ENCODE data around the gene ZBTB8A. TPM values are rescaled to one million over a fixed set of nuclear protein-coding genes. Genes with fewer than 3 reads are reported as not detected.

ZBTB8A gene
- total and polyA plus RNA-seq, 12 donors = 1.3 to 8.3 (median 4.7) TPM

- WGBS, 4 donors = 67 to 74% (median 72%) methylated on average over 4 of the region's 4 CpGs
- intact Hi-C loops (cut with DNase I) = no loop called here
- no peaks in the 10 kb centered on the region for H3K36me3 ChIP-seq (replicated peaks in 1 of 2)
- no peak overlapping the region for H3K4me3 ChIP-seq
- H3K4me1 ChIP-seq (replicated peaks in 1 of 2) = peaks cover 0 to 4% of the 10 kb centered on the region in 2 donors
- no peak for DNase-seq
- no peak for TF ChIP-seq POLR2A (IDR thresholded peaks at IDR 0.05)
- TF ChIP-seq CTCF (IDR thresholded peaks at IDR 0.05) = no peak
- H3K9me3 ChIP-seq (replicated peaks in 1 of 3) = no peaks in the 10 kb centered on the region
- H3K27ac ChIP-seq = no peak overlapping the region
- no peaks in the 10 kb centered on the region for H3K27me3 ChIP-seq
These were observed 5.4 kb upstream of the ZBTB8A start for GRCh38 chr1:32533792-32534327.

- H3K4me3 ChIP-seq = no peak overlapping the region
- TF ChIP-seq POLR2A (IDR thresholded peaks at IDR 0.05) = no peak
- TF ChIP-seq CTCF (IDR thresholded peaks at IDR 0.05) = no peak
- H3K4me1 ChIP-seq (replicated peaks in 1 of 2) = peaks cover 0 to 13% of the 10 kb centered on the region in 2 donors
- no peaks in the 10 kb centered on the region for H3K27me3 ChIP-seq
- no peaks in the 10 kb centered on the region for H3K9me3 ChIP-seq (replicated peaks in 1 of 3)
- H3K36me3 ChIP-seq (replicated peaks in 1 of 2) = no peaks in the 10 kb centered on the region
- intact Hi-C loops (cut with DNase I) = no loop called here
- 69 to 76% (median 73%) methylated on average over 4 of the region's 4 CpGs for WGBS, 4 donors
- no peak for DNase-seq
- H3K27ac ChIP-seq = no peak overlapping the region
These were observed 3.1 kb upstream of the ZBTB8A start for GRCh38 chr1:32536117-32536516.

- no peak for TF ChIP-seq POLR2A (IDR thresholded peaks at IDR 0.05)
- TF ChIP-seq CTCF (IDR thresholded peaks at IDR 0.05) = no peak
- no peaks in the 10 kb centered on the region for H3K36me3 ChIP-seq (replicated peaks in 1 of 2)
- intact Hi-C loops (cut with DNase I) = no loop called here
- no peak overlapping the region for H3K27ac ChIP-seq
- WGBS, 4 donors = 83 to 88% (median 84%) methylated on average over 3 of the region's 3 CpGs
- no peak overlapping the region for H3K4me3 ChIP-seq
- H3K4me1 ChIP-seq (replicated peaks in 1 of 2) = peaks cover 0 to 13% of the 10 kb centered on the region in 2 donors
- H3K9me3 ChIP-seq (replicated peaks in 1 of 3) = no peaks in the 10 kb centered on the region
- no peak for DNase-seq
- no peaks in the 10 kb centered on the region for H3K27me3 ChIP-seq
These were observed 2.5 kb upstream of the ZBTB8A start for GRCh38 chr1:32536764-32537163.

- peak overlapping the region in 3 of 5 donors; percentile 63 to 87 (median 76) for H3K27ac ChIP-seq
- intact Hi-C loops (cut with DNase I) = no loop called here
- no peaks in the 10 kb centered on the region for H3K36me3 ChIP-seq (replicated peaks in 1 of 2)
- DNase-seq = peak; percentile 25 to 59 (median 38)
- TF ChIP-seq CTCF (IDR thresholded peaks at IDR 0.05) (no peak), POLR2A (IDR thresholded peaks at IDR 0.05) (peak in 1 of 2 donors; percentile 59)
- H3K27me3 ChIP-seq = no peaks in the 10 kb centered on the region
- peaks cover 0 to 13% of the 10 kb centered on the region in 2 donors for H3K4me1 ChIP-seq (replicated peaks in 1 of 2)
- no peaks in the 10 kb centered on the region for H3K9me3 ChIP-seq (replicated peaks in 1 of 3)
- WGBS, 4 donors = 4 to 20% (median 12%) methylated on average over 18 to 100 of the region's 102 CpGs
- H3K4me3 ChIP-seq = peak overlapping the region in 1 of 4 donors; percentile 88
These were observed 651 bp downstream of the ZBTB8A start for GRCh38 chr1:32539584-32540571.

Data from adrenal gland (tissue), 12 donors.